ENCODE measurements around the gene EPN3. TPM values are rescaled to one million over a fixed set of nuclear protein-coding genes. Genes with fewer than 3 reads are reported as not detected.

Gene EPN3
- total RNA-seq, 4 donors from 2014 or later, result not detected

DNA sequence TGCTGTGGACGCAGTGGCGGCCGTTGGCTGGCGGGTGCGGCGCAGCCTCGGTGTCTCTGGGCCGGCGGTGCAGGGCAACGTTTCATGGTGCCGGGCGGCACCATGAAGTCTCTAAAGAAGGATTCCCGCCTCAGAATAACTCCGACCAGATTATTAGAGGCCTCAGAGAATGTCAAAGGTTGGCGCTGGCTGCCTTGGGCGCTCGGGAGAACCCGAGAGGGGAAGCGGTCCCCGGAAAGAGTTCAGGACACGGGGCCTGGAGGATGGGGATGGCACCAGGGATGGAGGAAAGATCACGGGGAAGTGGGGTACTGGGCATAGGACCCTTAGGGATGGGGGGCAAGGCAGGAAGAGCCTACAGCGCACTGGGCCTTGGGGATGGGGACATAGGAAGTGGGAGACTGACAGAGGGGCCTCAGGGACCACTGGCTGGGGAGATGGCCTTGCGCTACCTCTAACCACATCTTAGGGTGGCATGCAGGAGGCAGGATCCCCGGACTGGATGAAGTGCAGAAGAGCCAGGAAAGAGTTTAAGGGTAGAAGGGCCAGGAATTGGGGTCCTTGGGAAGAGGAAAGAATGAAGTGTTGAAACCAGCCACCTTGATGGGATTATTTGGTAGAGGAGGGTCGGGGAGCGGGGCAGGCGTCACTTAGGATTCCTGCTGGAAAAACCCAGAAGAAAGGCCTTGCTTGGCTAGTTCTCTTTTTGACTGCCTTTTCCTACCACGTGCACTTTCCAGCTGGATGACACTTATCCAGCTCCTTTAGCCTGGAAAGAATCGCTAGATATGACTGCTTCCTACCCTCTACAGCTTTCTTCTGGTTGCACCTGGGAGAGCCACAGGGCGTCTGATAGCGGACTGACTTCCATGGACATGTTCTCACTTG lies 23.7 kb upstream of the EPN3 start:
- 29% methylated on average over 27 of the region's 32 CpGs for WGBS
- TF ChIP-seq, protein P1, sequence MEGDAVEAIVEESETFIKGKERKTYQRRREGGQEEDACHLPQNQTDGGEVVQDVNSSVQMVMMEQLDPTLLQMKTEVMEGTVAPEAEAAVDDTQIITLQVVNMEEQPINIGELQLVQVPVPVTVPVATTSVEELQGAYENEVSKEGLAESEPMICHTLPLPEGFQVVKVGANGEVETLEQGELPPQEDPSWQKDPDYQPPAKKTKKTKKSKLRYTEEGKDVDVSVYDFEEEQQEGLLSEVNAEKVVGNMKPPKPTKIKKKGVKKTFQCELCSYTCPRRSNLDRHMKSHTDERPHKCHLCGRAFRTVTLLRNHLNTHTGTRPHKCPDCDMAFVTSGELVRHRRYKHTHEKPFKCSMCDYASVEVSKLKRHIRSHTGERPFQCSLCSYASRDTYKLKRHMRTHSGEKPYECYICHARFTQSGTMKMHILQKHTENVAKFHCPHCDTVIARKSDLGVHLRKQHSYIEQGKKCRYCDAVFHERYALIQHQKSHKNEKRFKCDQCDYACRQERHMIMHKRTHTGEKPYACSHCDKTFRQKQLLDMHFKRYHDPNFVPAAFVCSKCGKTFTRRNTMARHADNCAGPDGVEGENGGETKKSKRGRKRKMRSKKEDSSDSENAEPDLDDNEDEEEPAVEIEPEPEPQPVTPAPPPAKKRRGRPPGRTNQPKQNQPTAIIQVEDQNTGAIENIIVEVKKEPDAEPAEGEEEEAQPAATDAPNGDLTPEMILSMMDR (IDR thresholded peaks at IDR 0.05), result no peak
- TF ChIP-seq POLR2AphosphoS5 (IDR thresholded peaks at IDR 0.05) (no peak), EP300 (IDR thresholded peaks at IDR 0.05) (no peak), POLR2A (IDR thresholded peaks at IDR 0.05; ENCODE audit: low read depth) (no peak)
- intact Hi-C loops (cut with DNase I), result no loop called here
- no peaks in the 10 kb centered on the region for H3K27me3 ChIP-seq
- H3K4me1 ChIP-seq, result peaks cover 18 to 22% (median 21%) of the 10 kb centered on the region in 4 donors
- no peak for DNase-seq (ENCODE audit: extremely low spot score)
- peak overlapping the region; percentile 65 to 82 (median 69) for H3K4me3 ChIP-seq
- H3K9me3 ChIP-seq, result no peaks in the 10 kb centered on the region
- H3K36me3 ChIP-seq, result no peaks in the 10 kb centered on the region
- peak overlapping the region; percentile 69 to 83 (median 80) for H3K27ac ChIP-seq (replicated peaks in 1 of 4)

DNA sequence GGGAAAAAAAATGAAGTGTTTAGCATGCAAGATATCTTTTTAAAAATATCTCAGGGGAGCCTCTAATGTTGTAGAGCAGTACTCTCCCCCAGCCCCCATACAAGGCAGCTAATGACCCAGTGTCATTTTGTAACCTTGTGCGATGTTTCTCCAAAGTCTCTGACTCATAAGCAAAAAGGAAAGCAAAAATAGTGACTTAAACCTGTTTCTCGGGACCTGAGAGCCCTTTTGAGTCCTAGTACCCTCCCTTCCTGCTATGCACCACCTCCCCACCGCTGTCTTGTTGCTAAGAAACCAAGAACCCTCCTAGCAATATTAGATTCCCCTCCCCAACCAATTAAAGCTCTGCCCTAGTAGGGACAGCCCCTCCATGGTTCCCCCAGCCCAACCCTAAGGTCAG lies 21.5 kb upstream of the EPN3 start:
- DNase-seq (ENCODE audit: extremely low spot score), result no peak
- Histone ChIP-seq H3K9me3 (no peaks in the 10 kb centered on the region), H3K4me1 (peaks cover 29 to 35% (median 31%) of the 10 kb centered on the region in 4 donors), H3K27ac (replicated peaks in 1 of 4) (no peak overlapping the region), H3K27me3 (no peaks in the 10 kb centered on the region), H3K36me3 (no peaks in the 10 kb centered on the region), H3K4me3 (no peak overlapping the region)
- intact Hi-C loops (cut with DNase I), result no loop called here
- 61% methylated on average over 3 of the region's 3 CpGs for WGBS
- TF ChIP-seq POLR2A (IDR thresholded peaks at IDR 0.05; ENCODE audit: low read depth), result no peak
- TF ChIP-seq EP300 (IDR thresholded peaks at IDR 0.05), result no peak
- no peak for TF ChIP-seq POLR2AphosphoS5 (IDR thresholded peaks at IDR 0.05)
- TF ChIP-seq, protein P1 (IDR thresholded peaks at IDR 0.05), result no peak

DNA sequence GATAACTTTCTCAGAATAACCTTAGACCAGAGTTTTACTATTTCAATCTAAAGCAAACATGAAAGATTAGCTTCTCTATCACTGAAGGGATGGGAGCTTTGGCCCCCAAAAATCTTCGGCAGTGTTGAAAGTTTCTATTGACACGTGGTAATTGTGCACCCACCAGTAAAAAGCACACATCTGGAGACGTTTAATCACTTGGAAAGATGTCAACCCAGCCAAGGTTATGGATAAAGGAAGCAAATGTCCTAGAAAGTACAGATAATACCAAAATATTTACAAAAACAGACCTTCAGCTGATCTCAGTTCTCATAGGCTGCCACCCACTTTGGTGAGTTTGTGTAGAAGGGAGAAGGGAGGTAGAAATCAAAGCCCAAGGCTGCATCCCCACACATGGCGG lies 19.0 kb upstream of the EPN3 start:
- 67% methylated on average over 4 of the region's 4 CpGs for WGBS
- TF ChIP-seq EP300 (IDR thresholded peaks at IDR 0.05), result no peak
- TF ChIP-seq POLR2AphosphoS5 (IDR thresholded peaks at IDR 0.05), result no peak
- TF ChIP-seq, protein P1 (IDR thresholded peaks at IDR 0.05), result no peak
- no peak for TF ChIP-seq POLR2A (IDR thresholded peaks at IDR 0.05; ENCODE audit: low read depth)
- DNase-seq (ENCODE audit: extremely low spot score), result no peak

DNA sequence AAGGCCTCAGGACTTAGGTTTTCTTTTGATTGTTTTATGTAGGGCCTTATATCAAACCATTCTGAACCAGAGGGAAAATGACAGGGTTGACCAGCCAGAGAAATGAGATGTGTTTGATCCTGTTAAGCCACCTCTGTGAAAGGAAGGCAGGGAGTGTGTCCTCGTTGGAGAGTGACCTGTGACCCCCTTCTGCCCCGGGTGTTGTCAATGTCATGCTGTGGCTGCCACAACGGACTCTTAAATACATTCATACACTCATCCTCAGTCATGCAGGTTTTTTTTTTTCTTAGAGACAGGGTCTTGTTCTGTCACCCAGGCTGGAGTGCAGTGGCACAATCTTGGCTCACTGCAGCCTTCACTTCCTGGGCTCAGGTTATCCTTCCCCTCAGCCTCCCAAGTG lies 18.1 kb upstream of the EPN3 start:
- TF ChIP-seq EP300 (IDR thresholded peaks at IDR 0.05) (no peak), POLR2AphosphoS5 (IDR thresholded peaks at IDR 0.05) (no peak), POLR2A (IDR thresholded peaks at IDR 0.05; ENCODE audit: low read depth) (no peak)
- TF ChIP-seq, protein P1 (IDR thresholded peaks at IDR 0.05), result no peak
- H3K27me3 ChIP-seq, result no peaks in the 10 kb centered on the region
- no peak for DNase-seq (ENCODE audit: extremely low spot score)
- WGBS, result 82% methylated on average over 3 of the region's 3 CpGs
- no peaks in the 10 kb centered on the region for H3K9me3 ChIP-seq
- H3K36me3 ChIP-seq, result no peaks in the 10 kb centered on the region
- peak overlapping the region in 1 of 4 donors; percentile 45 for H3K27ac ChIP-seq (replicated peaks in 1 of 4)
- intact Hi-C loops (cut with DNase I), result no loop called here
- H3K4me3 ChIP-seq, result no peak overlapping the region
- peaks cover 13 to 22% (median 17%) of the 10 kb centered on the region in 4 donors for H3K4me1 ChIP-seq

More for the DNA sequence above, 19.0 kb upstream of the EPN3 start:
- intact Hi-C loops (cut with DNase I), result no loop called here
- H3K36me3 ChIP-seq, result no peaks in the 10 kb centered on the region
- peaks cover 21 to 26% (median 24%) of the 10 kb centered on the region in 4 donors for H3K4me1 ChIP-seq
- H3K27ac ChIP-seq (replicated peaks in 1 of 4), result no peak overlapping the region
- H3K9me3 ChIP-seq, result no peaks in the 10 kb centered on the region
- H3K27me3 ChIP-seq, result no peaks in the 10 kb centered on the region
- no peak overlapping the region for H3K4me3 ChIP-seq
